OCI-LY3 (cell line): ENCODE results near the gene DCLK1.

Experiments used
- H2AFZ ChIP-seq: fragments of 200-600, 300-600 bp; shearing (Covaris generic); 2 replicates; pipeline ENCODE4 v1.6.0; 2014; ENCODE audit warnings: antibody characterized with exemption, low read depth, low read length
- H3K27ac ChIP-seq: fragments of 200-600, 300-600 bp; sonication (generic); 2 replicates; pipeline ENCODE4 v1.5.1; 2014; ENCODE audit warnings: mild to moderate bottlenecking, low read length, moderate library complexity, mixed read lengths
- H3K27me3 ChIP-seq: fragments of 200-600, 300-600 bp; sonication (generic); 2 replicates; pipeline ENCODE4 v1.6.1; 2014; ENCODE audit warnings: low read depth, low read length, mixed read lengths
- H3K36me3 ChIP-seq: fragments of 200-600, 300-600 bp; sonication (generic); replicated peaks from 2 replicates; pipeline ENCODE3; 2014; ENCODE audit warnings: low read depth, low read length, mixed read lengths
- H3K4me1 ChIP-seq: fragments of 300-600, 200-600 bp; sonication (generic); 2 replicates; pipeline ENCODE4 v1.6.1; 2014; ENCODE audit warnings: low read length, mixed read lengths
- H3K4me2 ChIP-seq: fragments of 200-600, 300-600 bp; sonication (generic); 2 replicates; pipeline ENCODE4 v1.6.1; 2014; ENCODE audit warnings: low read length, mixed read lengths
- H3K4me3 ChIP-seq: fragments of 300-600, 200-600 bp; sonication (generic); 2 replicates; pipeline ENCODE4 v1.5.1; 2014; ENCODE audit warnings: antibody characterized with exemption, mild to moderate bottlenecking, low read length, moderate library complexity
- H3K79me2 ChIP-seq: fragments of 300-600, 200-600 bp; shearing (Covaris generic); 2 replicates; pipeline ENCODE4 v1.6.1; 2014; ENCODE audit warnings: mild to moderate bottlenecking, low read length, mixed read lengths
- H3K9ac ChIP-seq: fragments of 300-600, 200-600 bp; shearing (Covaris generic); 2 replicates; pipeline ENCODE4 v1.6.0; 2014; ENCODE audit warnings: mild to moderate bottlenecking, low read length, moderate library complexity
- H3K9me3 ChIP-seq: fragments of 200-600, 300-600 bp; shearing (Covaris generic); 2 replicates; pipeline ENCODE4 v1.6.1; 2014; ENCODE audit warnings: low read length, mixed read lengths; ENCODE audit not compliant: insufficient read depth
- H4K20me1 ChIP-seq: fragments of 200-600, 300-600 bp; sonication (generic); 2 replicates; pipeline ENCODE4 v1.6.1; 2016; ENCODE audit warnings: low read length, mixed read lengths; ENCODE audit not compliant: insufficient read depth
- CTCF ChIP-seq: fragments of 200-600, 300-600 bp; sonication (generic); IDR thresholded peaks from 2 replicates; pipeline ENCODE4 v1.5.1; 2014; ENCODE audit warnings: antibody characterized with exemption, low read length, low read depth
- EZH2phosphoT487 ChIP-seq: fragments of 200-600 bp; shearing (Covaris generic); IDR thresholded peaks from 2 replicates; pipeline ENCODE4 v1.6.1; 2018; ENCODE audit warnings: antibody characterized with exemption, mixed run types, low read depth

DCLK1 gene

GRCh38 chr13:35858665-35859064 is 272.5 kb downstream of the DCLK1 start:
- Histone ChIP-seq H3K27me3 (peaks cover 87% of the 10 kb centered on the region), H4K20me1 (no peaks in the 10 kb centered on the region; the same call in 1 of the 2 replicates), H2AFZ (no peak overlapping the region), H3K79me2 (no peaks in the 10 kb centered on the region), H3K4me3 (no peak overlapping the region), H3K9me3 (no peaks in the 10 kb centered on the region), H3K36me3 (no peaks in the 10 kb centered on the region), H3K4me1 (peaks cover 16% of the 10 kb centered on the region), H3K27ac (no peak overlapping the region), H3K9ac (no peak overlapping the region), H3K4me2 (no peak overlapping the region)
- no peak for TF ChIP-seq CTCF
- no peak for TF ChIP-seq EZH2phosphoT487

GRCh38 chr13:35857769-35858168 is 273.4 kb downstream of the DCLK1 start:
- no peaks in the 10 kb centered on the region for H3K36me3 ChIP-seq
- H3K79me2 ChIP-seq: no peaks in the 10 kb centered on the region
- H2AFZ ChIP-seq: no peak overlapping the region
- H3K27me3 ChIP-seq: peaks cover 78% of the 10 kb centered on the region
- no peak overlapping the region for H3K4me2 ChIP-seq
- no peaks in the 10 kb centered on the region; the same call in 1 of the 2 replicates for H4K20me1 ChIP-seq
- H3K9me3 ChIP-seq: no peaks in the 10 kb centered on the region
- no peak overlapping the region for H3K9ac ChIP-seq
- no peak overlapping the region for H3K27ac ChIP-seq
- TF ChIP-seq EZH2phosphoT487 (no peak), CTCF (no peak)
- H3K4me1 ChIP-seq: peaks cover 15% of the 10 kb centered on the region
- no peak overlapping the region for H3K4me3 ChIP-seq

- H3K4me1 ChIP-seq: peaks cover 6% of the 10 kb centered on the region
- peaks cover 74% of the 10 kb centered on the region for H3K27me3 ChIP-seq
- H3K27ac ChIP-seq: no peak overlapping the region
- H3K9me3 ChIP-seq: no peaks in the 10 kb centered on the region
- no peak overlapping the region for H3K4me3 ChIP-seq
- H3K4me2 ChIP-seq: no peak overlapping the region
- no peak overlapping the region for H3K9ac ChIP-seq
- TF ChIP-seq EZH2phosphoT487 (no peak), CTCF (no peak)
- no peaks in the 10 kb centered on the region for H3K36me3 ChIP-seq
- no peaks in the 10 kb centered on the region; the same call in 1 of the 2 replicates for H4K20me1 ChIP-seq
- no peak overlapping the region for H2AFZ ChIP-seq
- H3K79me2 ChIP-seq: no peaks in the 10 kb centered on the region
These were observed 274.3 kb downstream of the DCLK1 start for GRCh38 chr13:35856721-35857364.

- Histone ChIP-seq H3K4me2 (no peak overlapping the region), H3K27me3 (peaks cover 70% of the 10 kb centered on the region), H3K9ac (no peak overlapping the region), H3K27ac (no peak overlapping the region), H3K79me2 (no peaks in the 10 kb centered on the region), H2AFZ (no peak overlapping the region), H3K4me1 (no peaks in the 10 kb centered on the region), H4K20me1 (no peaks in the 10 kb centered on the region; the same call in 1 of the 2 replicates), H3K9me3 (no peaks in the 10 kb centered on the region), H3K4me3 (no peak overlapping the region), H3K36me3 (no peaks in the 10 kb centered on the region)
- TF ChIP-seq EZH2phosphoT487: no peak
- no peak for TF ChIP-seq CTCF
These were observed 275.1 kb downstream of the DCLK1 start for GRCh38 chr13:35856084-35856483.
